HTR-8/SVneo (cell line): ENCODE data around the gene RPRM.
"Not testable (repeated sequence)": the region's sequence is repeated elsewhere in the genome, so short reads cannot be mapped to it uniquely, and the experiment has no call there.

Source experiments
- DNase-seq: peaks from one replicate; pipeline ENCODE4 v3.0.0; 2011; ENCODE audit warnings: low spot score, mixed read lengths; ENCODE audit not compliant: insufficient read length
- FAIRE-seq: peaks from 2 replicates; lab custom pipeline; 2011; peaks lifted over from hg19 to GRCh38; lab: Jason Lieb, UNC

The RPRM gene

GRCh38 chr2:153478289-153479261 is at the start of gene RPRM:
Gene RPRM (minus strand): TSS chr2:153478762. CDS start chr2:153478565, 197 bp downstream.
- FAIRE-seq, result peak; percentile 46
- DNase-seq, result peak; percentile 53

GRCh38 chr2:153519257-153519875 is 40.8 kb upstream of the RPRM start:
- DNase-seq (peak; percentile 23), FAIRE-seq (no peak)

GRCh38 chr2:153512331-153512730 is 33.8 kb upstream of the RPRM start:
- DNase-seq (no peak), FAIRE-seq (no peak)

GRCh38 chr2:153510996-153511395 is 32.4 kb upstream of the RPRM start:
- DNase-seq, result no peak
- FAIRE-seq, result no peak

- DNase-seq (no peak), FAIRE-seq (no peak)
Measured at GRCh38 chr2:153509133-153509532, 30.6 kb upstream of the RPRM start.

GRCh38 chr2:153506499-153506898 is 27.9 kb upstream of the RPRM start:
- DNase-seq, FAIRE-seq: not testable (repeated sequence)

- no peak for FAIRE-seq
- DNase-seq, result no peak
Measured at GRCh38 chr2:153499439-153499838, 20.9 kb upstream of the RPRM start.

GRCh38 chr2:153497938-153498629 is 19.5 kb upstream of the RPRM start:
- DNase-seq, result no peak
- FAIRE-seq, result no peak

GRCh38 chr2:153495725-153496124 is 17.2 kb upstream of the RPRM start:
- FAIRE-seq (no peak), DNase-seq (no peak)

GRCh38 chr2:153488072-153488471 is 9.5 kb upstream of the RPRM start:
- no peak for FAIRE-seq
- DNase-seq, result no peak

GRCh38 chr2:153487448-153487847 is 8.9 kb upstream of the RPRM start:
- DNase-seq (no peak), FAIRE-seq (no peak)

- FAIRE-seq (no peak), DNase-seq (no peak)
Measured at GRCh38 chr2:153479573-153479972, 1.0 kb upstream of the RPRM start.

GRCh38 chr2:153477636-153478288 is 800 bp downstream of the RPRM start:
- FAIRE-seq (no peak), DNase-seq (no peak)

- DNase-seq (no peak), FAIRE-seq (no peak)
Measured at GRCh38 chr2:153476816-153477635, 1.5 kb downstream of the RPRM start.

GRCh38 chr2:153476491-153476815 is 2.1 kb downstream of the RPRM start:
- no peak for FAIRE-seq
- DNase-seq, result no peak

GRCh38 chr2:153474876-153475435 is 3.6 kb downstream of the RPRM start:
- no peak for DNase-seq
- no peak for FAIRE-seq

GRCh38 chr2:153474407-153474806 is 4.2 kb downstream of the RPRM start:
- no peak for DNase-seq
- no peak for FAIRE-seq

GRCh38 chr2:153470867-153471266 is 7.7 kb downstream of the RPRM start:
- FAIRE-seq, result no peak
- no peak for DNase-seq

GRCh38 chr2:153464395-153464794 is 14.2 kb downstream of the RPRM start:
- FAIRE-seq, result no peak
- no peak for DNase-seq
